ENCODE results near the gene NOTCH1.
"Not testable (repeated sequence)": the region's sequence is repeated elsewhere in the genome, so short reads cannot be mapped to it uniquely, and the experiment has no call there.

NOTCH1 gene

DNA sequence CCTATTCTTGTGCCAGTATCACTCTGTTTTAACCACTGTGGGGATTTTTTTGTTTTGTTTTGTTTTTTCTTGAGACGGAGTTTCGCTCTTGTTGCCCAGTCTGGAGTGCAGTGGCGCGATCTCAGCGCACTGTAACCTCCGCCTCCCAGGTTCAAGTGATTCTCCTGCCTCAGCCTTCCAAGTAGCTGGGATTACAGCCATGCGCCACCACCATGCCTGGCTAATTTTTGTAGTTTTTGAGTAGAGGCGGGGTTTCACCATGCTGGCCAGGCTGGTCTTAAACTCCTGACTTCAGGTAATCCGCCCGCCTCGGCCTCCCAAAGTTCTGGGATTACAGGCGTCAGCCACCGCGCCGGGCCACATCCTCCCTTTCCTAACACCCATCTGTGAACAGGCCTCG is 28.8 kb upstream of the NOTCH1 start:
- H3K36me3 ChIP-seq (ENCODE audit: control insufficient read depth, insufficient read depth, low read length); H3K27me3 ChIP-seq (ENCODE audit: control insufficient read depth, insufficient read depth, low read length); H3K4me3 ChIP-seq (ENCODE audit: low read length); H3K4me1 ChIP-seq (ENCODE audit: control insufficient read depth, insufficient read depth, low read length); H3K9me3 ChIP-seq (ENCODE audit: control insufficient read depth, low read length); H3K9ac ChIP-seq (ENCODE audit: low read length): not testable (repeated sequence)

DNA sequence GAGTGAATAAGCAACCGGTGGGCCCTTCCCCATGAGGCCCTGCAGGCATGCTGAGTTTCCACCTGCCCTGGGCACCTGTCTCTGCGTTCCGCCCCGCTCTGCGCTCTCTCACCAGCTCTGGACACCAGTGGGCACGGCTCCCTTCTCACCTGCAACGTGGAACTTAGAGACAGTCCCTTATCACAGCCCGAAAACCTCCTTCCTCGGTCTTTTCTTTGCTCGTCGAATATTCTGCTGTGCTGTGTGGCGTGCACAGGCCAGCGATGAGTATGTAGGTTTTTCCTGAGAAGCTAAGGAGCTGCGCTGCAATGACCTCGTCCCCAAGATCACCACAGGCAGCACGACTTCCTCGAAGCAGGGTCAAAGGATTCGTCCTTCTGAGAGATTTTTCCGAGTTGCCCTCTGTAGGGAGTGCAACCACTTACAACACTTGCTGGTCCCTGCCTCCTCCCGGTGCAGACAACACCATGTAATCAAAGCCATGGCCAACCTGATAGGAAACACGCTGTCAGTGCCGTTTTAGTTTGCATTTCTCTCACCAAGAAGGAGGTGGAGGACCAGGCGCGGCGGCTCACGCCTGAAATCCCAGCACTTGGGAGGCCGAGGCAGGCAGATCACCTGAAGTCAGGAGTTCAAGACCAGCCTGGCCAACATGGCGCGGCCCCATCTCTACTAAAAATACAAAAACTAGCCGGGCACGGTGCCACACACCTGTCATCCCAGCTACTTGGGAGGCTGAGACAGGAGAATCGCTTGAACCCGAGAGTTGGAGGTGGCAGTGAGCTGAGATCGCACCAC is 27.2 kb upstream of the NOTCH1 start:
- H3K4me1 ChIP-seq (ENCODE audit: control insufficient read depth, insufficient read depth, low read length) = peaks cover 6% of the 10 kb centered on the region
- H3K9me3 ChIP-seq (ENCODE audit: control insufficient read depth, low read length) = no peaks in the 10 kb centered on the region

DNA sequence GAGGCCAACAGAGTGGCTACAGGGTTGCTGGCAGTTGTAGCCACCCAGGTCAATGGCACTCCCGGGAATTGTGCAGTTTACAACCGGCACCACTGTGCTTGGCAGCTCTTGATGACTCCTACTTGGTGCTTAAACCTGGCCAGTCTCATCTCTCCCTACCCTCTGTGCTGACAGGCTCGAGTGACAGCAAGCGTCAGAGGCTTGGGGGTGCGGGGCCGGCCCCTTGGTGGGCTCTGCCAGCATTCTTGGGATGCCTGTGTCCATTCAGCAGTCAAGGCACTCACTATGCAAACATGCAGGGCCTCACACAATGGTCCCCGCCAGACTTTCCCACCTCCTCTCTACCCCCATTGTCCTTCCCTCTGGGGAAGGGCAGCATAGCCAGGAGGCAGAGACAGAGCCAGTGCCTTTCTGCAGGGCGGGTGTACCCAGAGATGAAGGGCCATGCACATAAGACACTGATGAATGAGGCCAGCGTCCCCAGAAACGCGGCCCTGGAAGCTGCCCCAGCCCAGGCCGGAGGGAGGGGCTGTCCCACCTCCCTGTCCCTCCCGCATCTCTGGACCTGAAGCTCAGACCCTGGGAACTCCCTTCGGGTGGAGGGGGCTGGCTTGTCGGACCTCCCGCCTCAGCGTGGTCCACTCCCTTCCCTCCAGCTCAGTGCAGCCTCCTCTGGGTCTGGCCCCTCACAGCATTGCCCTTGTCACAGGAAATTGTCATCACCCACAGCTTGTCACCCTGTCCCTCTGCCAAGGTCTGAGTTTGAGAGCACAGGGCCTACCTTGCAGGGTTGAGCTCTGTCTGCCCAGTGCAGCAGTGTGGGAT is 26.4 kb upstream of the NOTCH1 start:
- H3K27me3 ChIP-seq (ENCODE audit: control insufficient read depth, insufficient read depth, low read length) = no peaks in the 10 kb centered on the region
- no peaks in the 10 kb centered on the region for H3K36me3 ChIP-seq (ENCODE audit: control insufficient read depth, insufficient read depth, low read length)
- no peak overlapping the region for H3K9ac ChIP-seq (ENCODE audit: low read length)
- no peaks in the 10 kb centered on the region for H3K9me3 ChIP-seq (ENCODE audit: control insufficient read depth, low read length)
- no peak overlapping the region for H3K4me3 ChIP-seq (ENCODE audit: low read length)
- H3K4me1 ChIP-seq (ENCODE audit: control insufficient read depth, insufficient read depth, low read length) = peaks cover 12% of the 10 kb centered on the region

More for the DNA sequence above, 27.2 kb upstream of the NOTCH1 start:
- H3K27me3 ChIP-seq (ENCODE audit: control insufficient read depth, insufficient read depth, low read length) = no peaks in the 10 kb centered on the region
- H3K4me3 ChIP-seq (ENCODE audit: low read length) = no peak overlapping the region
- no peaks in the 10 kb centered on the region for H3K36me3 ChIP-seq (ENCODE audit: control insufficient read depth, insufficient read depth, low read length)
- no peak overlapping the region for H3K9ac ChIP-seq (ENCODE audit: low read length)

DNA sequence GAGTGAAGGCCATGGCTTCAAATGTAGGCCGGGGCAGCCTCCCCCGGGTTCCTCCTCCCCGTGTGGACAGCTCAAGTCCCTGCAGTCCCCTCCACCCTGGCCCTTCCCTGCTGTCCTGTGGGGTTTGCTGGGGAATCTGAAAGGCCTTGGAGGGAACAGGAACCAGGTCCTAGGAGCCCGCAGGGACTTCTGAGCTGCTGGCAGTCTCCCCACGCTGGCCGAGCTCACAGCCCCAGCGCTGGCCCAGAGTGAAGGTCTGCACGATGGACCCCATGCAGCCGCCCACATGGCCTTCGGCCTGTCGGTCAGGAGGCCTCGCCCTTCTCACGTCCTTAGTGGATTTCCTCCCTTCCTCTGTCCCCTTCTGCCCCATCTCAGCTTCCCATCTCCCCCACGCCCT is 25.7 kb upstream of the NOTCH1 start:
- H3K9ac ChIP-seq (ENCODE audit: low read length) = no peak overlapping the region
- no peaks in the 10 kb centered on the region for H3K27me3 ChIP-seq (ENCODE audit: control insufficient read depth, insufficient read depth, low read length)
- H3K4me1 ChIP-seq (ENCODE audit: control insufficient read depth, insufficient read depth, low read length) = peaks cover 12% of the 10 kb centered on the region
- H3K36me3 ChIP-seq (ENCODE audit: control insufficient read depth, insufficient read depth, low read length) = no peaks in the 10 kb centered on the region
- H3K4me3 ChIP-seq (ENCODE audit: low read length) = no peak overlapping the region
- H3K9me3 ChIP-seq (ENCODE audit: control insufficient read depth, low read length) = no peaks in the 10 kb centered on the region

DNA sequence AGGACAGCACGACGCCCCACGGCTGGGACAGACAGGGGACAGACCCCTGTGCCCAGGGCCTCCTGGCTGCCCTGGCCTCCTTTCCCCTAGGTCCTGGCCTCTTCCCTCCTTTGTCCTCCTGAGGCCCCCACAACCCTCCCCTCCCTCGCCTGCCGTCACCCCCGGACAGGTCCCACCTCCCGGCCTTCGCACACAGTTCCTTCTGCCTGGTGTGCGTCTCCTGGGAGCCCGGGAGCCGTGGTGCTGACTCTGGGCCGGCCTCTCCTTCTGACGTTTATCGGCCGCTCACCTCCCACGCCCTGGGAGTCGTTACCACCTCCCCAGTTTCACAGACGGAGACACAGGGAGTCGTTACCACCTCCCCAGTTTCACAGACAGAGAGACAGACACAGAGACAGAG is 25.1 kb upstream of the NOTCH1 start:
- H3K4me3 ChIP-seq (ENCODE audit: low read length) = no peak overlapping the region
- no peaks in the 10 kb centered on the region for H3K9me3 ChIP-seq (ENCODE audit: control insufficient read depth, low read length)
- no peaks in the 10 kb centered on the region for H3K36me3 ChIP-seq (ENCODE audit: control insufficient read depth, insufficient read depth, low read length)
- no peaks in the 10 kb centered on the region for H3K27me3 ChIP-seq (ENCODE audit: control insufficient read depth, insufficient read depth, low read length)
- peaks cover 12% of the 10 kb centered on the region for H3K4me1 ChIP-seq (ENCODE audit: control insufficient read depth, insufficient read depth, low read length)
- no peak overlapping the region for H3K9ac ChIP-seq (ENCODE audit: low read length)

DNA sequence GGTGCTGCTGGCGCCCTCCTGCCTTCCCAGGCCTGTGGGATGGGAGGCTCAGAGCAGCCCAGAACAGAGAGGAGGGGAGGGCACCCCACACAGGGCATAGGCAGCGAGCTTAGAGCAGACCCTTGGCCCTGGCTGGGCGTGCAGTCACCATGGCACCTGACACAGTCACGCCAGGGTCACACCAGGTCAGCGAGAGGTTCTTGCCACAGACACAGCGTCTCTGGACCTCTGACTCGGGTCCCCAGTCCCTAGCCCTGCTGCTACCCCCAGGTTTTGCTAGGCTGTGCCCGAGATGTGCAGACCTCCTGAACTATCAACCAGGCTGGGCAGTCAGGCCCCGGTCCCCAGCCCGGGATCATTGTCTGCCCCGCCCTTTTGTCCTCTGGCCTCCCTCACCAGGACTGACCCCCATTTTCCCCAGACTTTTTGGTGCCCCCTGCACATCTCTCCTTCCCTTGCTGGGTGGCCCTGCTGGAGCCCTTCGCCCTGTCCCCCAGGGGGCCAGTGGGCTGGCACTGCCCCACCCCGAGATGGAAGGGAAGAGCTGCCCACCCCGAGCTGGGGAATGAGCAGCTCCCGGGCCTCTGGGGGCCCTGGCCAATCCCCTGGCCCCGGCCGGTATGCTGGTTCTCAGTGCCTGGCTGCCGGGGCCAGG is 24.5 kb upstream of the NOTCH1 start:
- Histone ChIP-seq H3K27me3 (ENCODE audit: control insufficient read depth, insufficient read depth, low read length) (no peaks in the 10 kb centered on the region), H3K4me3 (ENCODE audit: low read length) (no peak overlapping the region), H3K4me1 (ENCODE audit: control insufficient read depth, insufficient read depth, low read length) (peaks cover 12% of the 10 kb centered on the region), H3K36me3 (ENCODE audit: control insufficient read depth, insufficient read depth, low read length) (no peaks in the 10 kb centered on the region), H3K9me3 (ENCODE audit: control insufficient read depth, low read length) (no peaks in the 10 kb centered on the region), H3K9ac (ENCODE audit: low read length) (no peak overlapping the region)

DNA sequence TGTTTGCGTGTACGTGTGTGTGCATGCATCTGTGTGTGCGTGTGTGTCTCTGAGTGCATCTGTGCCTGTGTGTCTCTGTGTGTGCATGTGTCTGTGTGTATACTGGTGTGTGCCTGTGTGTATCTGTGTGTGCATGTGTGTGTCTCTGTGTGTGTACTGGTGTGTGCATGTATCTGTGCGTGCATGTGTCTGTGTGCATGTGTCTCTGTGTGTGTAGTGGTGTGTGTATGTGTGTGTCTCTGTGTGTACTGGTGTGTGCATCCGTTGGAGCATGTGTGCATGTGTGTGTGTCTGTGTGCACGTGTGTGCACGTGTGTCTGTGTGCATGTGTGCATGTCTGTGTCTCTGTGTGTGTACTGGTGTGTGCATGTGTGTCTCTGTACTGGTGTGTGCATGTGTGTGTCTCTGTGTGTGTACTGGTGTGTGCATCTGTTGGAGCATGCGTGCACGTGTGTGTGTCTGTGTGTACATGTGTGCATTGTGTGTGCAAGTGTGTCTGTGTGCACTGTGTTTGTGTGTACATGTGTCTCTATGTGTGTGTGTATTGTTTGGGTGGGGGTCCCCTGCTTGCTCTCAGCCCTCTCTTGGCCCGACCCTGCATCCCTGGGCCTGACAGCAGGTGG is 23.8 kb upstream of the NOTCH1 start:
- Histone ChIP-seq H3K4me1 (ENCODE audit: control insufficient read depth, insufficient read depth, low read length) (peaks cover 18% of the 10 kb centered on the region), H3K4me3 (ENCODE audit: low read length) (no peak overlapping the region), H3K36me3 (ENCODE audit: control insufficient read depth, insufficient read depth, low read length) (no peaks in the 10 kb centered on the region), H3K9me3 (ENCODE audit: control insufficient read depth, low read length) (no peaks in the 10 kb centered on the region), H3K27me3 (ENCODE audit: control insufficient read depth, insufficient read depth, low read length) (no peaks in the 10 kb centered on the region), H3K9ac (ENCODE audit: low read length) (no peak overlapping the region)

DNA sequence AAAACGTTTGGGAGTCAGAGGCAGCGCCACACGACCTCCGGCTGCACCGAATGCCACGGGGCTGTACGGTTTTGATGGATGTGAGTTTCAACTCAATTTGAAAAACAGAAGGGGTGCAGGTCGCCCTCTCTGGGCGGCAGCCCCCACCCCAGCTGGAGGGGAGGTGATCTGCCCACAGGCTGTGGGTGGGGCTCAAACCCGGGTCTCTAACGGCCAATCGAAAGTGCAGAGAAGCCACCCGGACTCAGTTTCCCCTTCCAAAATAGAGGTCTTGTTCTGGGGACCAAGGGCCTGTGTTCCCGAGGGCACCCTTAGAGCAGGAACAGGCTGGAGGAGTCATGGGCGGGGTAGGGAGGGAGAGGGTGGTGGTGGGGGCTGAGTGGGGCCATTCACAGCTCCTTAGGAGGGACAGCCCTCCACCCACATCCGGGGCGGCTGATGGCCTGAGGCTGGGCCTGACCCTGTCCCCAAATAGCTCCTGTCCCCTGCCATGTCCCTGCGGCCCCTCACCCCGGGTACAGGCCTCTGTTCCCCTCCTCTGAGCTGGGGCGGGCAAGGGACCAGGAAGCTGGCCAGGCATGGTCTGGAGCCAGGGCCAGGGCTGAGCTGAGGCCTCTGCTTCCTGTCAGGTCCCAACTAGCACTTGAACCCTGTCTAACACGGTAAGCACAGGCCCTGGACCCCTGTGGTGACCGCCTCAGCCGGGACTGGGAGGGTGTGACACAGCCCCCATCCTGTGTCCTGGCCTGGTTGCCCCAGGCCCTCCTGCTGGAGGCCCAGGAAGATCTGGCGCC is 22.6 kb upstream of the NOTCH1 start:
- Histone ChIP-seq H3K4me3 (ENCODE audit: low read length) (no peak overlapping the region), H3K9ac (ENCODE audit: low read length) (no peak overlapping the region)

DNA sequence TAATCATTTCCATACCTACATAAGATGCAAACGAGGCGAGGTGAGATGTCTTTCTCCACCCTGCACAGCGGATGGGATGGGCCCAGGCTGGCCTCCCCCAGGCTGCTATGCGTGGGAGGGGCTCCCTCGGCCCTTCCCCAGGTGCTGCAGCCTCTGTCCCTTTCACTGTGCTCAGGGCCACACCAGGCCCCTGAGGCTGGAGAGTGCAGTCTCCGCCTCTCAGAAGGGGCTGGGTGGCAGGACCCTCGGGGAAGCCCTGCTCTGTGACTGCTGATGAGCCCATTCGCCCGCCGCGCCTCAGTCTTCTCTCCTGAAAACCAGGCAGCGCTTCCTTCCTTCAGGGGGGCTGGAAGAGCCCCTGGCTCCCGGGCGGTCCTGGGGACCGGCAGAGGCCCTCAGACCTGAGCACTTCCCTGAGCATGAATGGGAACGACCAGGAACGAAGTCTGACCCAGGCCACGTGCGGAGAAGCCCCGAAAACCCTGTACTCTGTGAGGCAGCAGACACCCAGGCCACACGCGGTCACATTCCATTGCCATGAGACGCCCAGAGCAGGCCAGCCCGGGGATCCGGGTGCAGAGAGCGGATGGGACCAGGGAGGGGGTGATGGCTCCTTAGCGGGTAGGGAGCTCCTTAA is 21.9 kb upstream of the NOTCH1 start:
- Histone ChIP-seq H3K9ac (ENCODE audit: low read length) (no peak overlapping the region), H3K4me1 (ENCODE audit: control insufficient read depth, insufficient read depth, low read length) (peaks cover 23% of the 10 kb centered on the region), H3K27me3 (ENCODE audit: control insufficient read depth, insufficient read depth, low read length) (no peaks in the 10 kb centered on the region), H3K4me3 (ENCODE audit: low read length) (no peak overlapping the region), H3K9me3 (ENCODE audit: control insufficient read depth, low read length) (no peaks in the 10 kb centered on the region), H3K36me3 (ENCODE audit: control insufficient read depth, insufficient read depth, low read length) (no peaks in the 10 kb centered on the region)

More for the DNA sequence above, 22.6 kb upstream of the NOTCH1 start:
- Histone ChIP-seq H3K27me3 (ENCODE audit: control insufficient read depth, insufficient read depth, low read length) (no peaks in the 10 kb centered on the region), H3K4me1 (ENCODE audit: control insufficient read depth, insufficient read depth, low read length) (peaks cover 23% of the 10 kb centered on the region), H3K9me3 (ENCODE audit: control insufficient read depth, low read length) (no peaks in the 10 kb centered on the region), H3K36me3 (ENCODE audit: control insufficient read depth, insufficient read depth, low read length) (no peaks in the 10 kb centered on the region)

DNA sequence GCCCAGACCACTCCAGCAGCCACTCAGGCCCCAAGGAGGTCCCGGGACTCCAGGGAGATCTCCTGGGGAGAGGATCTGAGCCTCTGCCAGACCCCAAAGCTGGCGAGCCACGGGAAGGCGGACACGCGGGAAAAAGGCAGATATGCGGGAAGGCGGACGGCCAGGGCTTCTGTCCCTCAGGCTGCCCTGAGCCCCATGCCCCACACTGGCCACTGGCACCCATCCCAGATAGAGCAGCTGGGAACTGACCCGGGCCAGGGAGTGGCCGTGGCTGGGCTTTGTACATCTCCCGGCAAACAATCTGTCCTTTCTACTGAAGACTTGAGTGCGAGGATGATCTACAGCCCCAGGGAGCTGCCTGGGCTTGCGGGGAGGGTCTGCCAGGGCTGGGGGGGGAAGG is 21.1 kb upstream of the NOTCH1 start:
- no peak overlapping the region for H3K9ac ChIP-seq (ENCODE audit: low read length)
- no peak overlapping the region for H3K4me3 ChIP-seq (ENCODE audit: low read length)
- H3K27me3 ChIP-seq (ENCODE audit: control insufficient read depth, insufficient read depth, low read length) = no peaks in the 10 kb centered on the region
- no peaks in the 10 kb centered on the region for H3K36me3 ChIP-seq (ENCODE audit: control insufficient read depth, insufficient read depth, low read length)
- peaks cover 23% of the 10 kb centered on the region for H3K4me1 ChIP-seq (ENCODE audit: control insufficient read depth, insufficient read depth, low read length)
- H3K9me3 ChIP-seq (ENCODE audit: control insufficient read depth, low read length) = no peaks in the 10 kb centered on the region

DNA sequence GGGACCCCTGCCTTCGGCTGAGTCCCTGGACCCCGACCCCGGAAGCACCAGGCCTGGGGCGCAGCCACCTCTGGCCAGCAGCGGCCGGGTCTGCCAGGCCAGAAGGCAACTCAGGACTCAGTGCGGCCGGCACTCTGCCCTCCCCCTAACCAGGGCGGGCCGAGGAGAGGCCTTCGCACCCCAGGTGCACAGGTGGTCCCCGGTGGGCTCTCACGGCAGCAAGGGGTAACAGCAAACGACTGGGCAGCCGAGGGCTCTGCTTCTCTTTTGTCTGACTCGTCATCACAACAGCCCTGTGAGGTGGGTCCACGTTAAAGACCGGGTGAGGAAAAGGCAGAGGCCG is 20.7 kb upstream of the NOTCH1 start:
- H3K9me3 ChIP-seq (ENCODE audit: control insufficient read depth, low read length) = no peaks in the 10 kb centered on the region
- H3K9ac ChIP-seq (ENCODE audit: low read length) = no peak overlapping the region
- no peak overlapping the region for H3K4me3 ChIP-seq (ENCODE audit: low read length)
- no peaks in the 10 kb centered on the region for H3K36me3 ChIP-seq (ENCODE audit: control insufficient read depth, insufficient read depth, low read length)
- H3K4me1 ChIP-seq (ENCODE audit: control insufficient read depth, insufficient read depth, low read length) = peaks cover 23% of the 10 kb centered on the region
- no peaks in the 10 kb centered on the region for H3K27me3 ChIP-seq (ENCODE audit: control insufficient read depth, insufficient read depth, low read length)
